OCI-M2 (cell line): Measurements from ENCODE around the gene HAGH.
"Not testable (repeated sequence)": the region's sequence is repeated elsewhere in the genome, so short reads cannot be mapped to it uniquely, and the experiment has no call there.

ENCODE experiments used
- DNase-seq: peaks from one replicate; lab custom pipeline; 2025; ENCODE audit not compliant: unreplicated experiment; lab: John Stamatoyannopoulos, UW

HAGH gene

DNA sequence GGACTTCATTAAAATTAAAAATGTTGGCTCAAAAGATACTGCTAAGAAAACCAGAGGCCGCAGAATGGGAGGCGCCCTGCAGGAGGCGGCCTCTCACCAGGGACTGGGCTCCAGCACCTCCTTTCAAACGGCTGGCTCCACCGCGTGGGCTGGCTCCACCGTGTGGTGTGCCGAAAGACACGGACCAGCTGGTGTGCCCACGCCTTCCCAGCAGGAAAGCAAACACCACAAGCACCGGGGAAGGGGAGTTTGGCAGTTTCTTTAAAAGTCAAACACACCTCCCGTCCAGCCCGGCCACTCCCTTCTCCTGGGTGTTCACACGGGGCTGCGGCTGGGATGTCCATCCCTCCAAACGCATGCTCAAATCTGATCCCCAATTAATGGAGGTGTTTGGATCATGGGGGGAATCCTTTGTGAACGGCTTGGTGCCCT lies 13.9 kb downstream of the HAGH start:
- DNase-seq: no peak

DNA sequence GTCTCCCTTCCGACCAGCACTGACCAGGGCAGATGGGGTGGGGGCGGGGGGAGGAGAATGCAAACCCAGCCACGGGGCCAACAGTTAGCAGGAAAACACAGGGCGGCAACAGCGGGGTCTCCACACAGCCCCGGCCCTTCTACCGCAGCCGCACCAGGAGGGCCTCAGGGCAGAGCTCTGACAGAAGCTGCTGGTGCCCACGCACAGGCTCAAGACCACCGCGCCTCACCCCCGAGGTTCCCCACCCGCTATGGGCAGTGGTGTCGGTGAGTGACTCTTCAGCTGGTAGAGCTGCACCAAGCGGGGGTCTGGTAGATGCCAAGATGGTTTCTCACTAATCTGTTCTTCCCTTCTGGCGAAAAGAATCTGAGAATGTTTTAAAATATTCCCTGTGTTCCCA lies 16.1 kb downstream of the HAGH start:
- no peak for DNase-seq

DNA sequence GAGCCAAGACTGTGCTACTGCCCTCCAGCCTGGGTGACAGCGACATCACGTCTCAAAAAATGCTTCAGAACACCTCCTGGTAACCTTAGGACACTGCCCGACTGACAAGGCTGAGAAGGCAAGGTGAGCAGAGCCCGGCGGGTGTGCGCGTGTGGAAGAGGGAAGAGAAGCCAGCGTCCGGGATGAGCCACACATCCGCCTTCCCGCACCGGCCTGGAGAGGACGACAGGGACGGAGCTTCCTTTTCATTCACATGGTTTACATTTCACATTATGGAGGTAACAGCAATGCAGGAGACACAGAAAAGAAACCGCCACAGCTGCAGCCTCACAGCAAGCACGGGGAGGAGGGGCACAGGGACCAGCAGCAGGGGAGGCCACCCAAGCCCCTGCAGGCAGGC lies 16.5 kb downstream of the HAGH start:
- no peak for DNase-seq

DNA sequence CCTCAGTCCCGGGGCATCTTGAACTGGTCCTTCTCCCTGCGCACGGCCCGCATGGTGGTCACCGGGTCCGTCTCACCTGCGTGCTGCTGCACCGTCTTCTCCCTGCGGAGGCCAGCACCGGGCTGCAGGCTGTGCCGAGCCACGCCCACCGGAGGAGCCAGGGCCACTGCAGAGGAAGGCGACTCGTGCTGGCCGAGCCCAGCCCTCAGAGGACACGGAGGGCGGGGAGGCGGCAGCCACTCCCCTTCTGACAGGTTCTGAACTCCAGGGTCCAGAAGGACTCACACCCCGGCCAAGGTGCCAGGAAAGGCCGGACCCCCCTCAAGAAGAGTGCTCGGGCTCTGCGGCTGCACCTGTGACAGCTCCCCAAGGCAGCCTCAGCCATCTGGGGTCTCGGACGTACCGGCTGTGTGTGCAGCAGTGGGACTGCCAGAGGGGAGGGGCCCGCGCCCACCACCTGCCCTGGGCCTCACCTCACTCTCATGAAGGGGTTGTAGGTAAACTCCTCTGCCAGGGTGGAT lies 17.3 kb downstream of the HAGH start:
- no peak for DNase-seq

DNA sequence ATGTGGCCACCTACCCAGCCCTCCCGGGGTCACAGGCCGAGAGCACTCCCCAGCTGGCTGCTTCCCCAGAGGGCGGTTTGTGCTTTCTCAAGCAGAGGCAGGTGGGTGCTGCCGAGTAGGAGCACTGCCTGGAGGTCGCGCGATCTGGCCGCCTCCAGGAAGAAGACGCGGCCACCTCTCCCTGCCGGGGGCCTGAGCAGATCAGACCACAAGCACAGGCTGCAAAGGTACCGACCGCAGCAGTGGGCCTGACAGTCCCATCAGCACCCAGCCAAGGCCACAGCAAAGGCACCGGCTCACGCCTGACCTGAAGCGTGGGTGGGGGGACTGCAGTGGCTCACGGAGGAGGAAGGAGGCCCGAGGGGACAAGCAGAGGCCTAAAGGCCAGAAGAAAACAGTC lies 17.9 kb downstream of the HAGH start:
- no peak for DNase-seq

DNA sequence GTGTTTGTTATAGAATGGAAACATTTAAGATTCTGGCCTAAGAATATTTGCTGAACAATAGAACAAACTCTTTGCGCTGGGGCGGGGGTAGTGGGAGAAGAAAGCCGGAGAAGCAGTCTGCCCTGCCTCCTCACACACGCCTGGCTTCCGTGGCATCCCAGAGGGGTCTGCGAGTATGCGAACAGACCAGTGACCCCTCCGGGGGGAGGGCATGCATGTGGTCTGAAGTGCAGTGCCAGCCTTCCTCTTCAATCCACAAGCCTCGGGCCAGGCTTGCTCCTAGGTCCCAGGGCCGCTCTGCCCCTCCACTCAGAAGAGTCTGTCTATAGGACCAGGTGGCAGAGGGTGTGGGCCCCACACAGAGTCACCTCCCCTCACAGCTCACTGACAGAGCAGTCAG lies 19.0 kb downstream of the HAGH start:
- no peak for DNase-seq

DNA sequence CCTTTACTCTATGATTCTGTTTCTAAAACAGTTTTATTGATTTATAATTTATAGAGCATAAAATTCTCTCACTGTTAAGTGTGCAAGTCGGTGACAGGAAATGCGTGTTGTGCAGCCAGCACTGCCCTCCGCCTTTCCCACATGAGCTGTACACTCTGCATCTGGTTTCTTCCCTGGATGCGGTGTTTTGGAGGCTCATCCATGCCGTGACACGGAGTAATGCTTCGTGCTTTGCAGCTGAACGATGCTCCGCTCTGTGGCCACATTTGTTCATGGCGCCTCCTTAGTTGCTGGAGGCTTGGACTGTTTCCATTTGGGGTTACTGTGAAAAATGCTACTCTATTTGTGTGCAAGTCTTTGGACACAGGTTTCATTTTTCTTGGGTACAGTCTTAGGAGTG lies 25.9 kb downstream of the HAGH start:
- no peak for DNase-seq

DNA sequence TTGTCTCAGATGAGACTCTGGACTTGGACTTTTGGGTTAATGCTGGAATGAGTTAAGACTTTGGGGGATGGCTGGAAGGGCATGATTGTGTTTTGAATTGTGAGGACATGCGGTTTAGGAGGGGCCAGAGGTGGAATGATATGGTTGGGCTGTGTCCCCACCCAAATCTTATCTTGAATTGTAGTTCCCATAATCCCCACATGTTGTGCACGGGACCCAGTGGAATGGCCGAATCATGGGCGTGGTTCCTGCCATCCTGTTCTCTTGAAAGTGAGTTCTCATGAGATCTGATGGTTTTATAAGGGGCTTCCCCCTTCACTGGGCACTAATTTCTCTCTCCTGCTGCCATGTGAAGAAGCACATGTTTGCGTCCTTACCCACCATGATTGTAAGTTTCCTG lies 27.4 kb downstream of the HAGH start:
- not testable (repeated sequence) for DNase-seq

DNA sequence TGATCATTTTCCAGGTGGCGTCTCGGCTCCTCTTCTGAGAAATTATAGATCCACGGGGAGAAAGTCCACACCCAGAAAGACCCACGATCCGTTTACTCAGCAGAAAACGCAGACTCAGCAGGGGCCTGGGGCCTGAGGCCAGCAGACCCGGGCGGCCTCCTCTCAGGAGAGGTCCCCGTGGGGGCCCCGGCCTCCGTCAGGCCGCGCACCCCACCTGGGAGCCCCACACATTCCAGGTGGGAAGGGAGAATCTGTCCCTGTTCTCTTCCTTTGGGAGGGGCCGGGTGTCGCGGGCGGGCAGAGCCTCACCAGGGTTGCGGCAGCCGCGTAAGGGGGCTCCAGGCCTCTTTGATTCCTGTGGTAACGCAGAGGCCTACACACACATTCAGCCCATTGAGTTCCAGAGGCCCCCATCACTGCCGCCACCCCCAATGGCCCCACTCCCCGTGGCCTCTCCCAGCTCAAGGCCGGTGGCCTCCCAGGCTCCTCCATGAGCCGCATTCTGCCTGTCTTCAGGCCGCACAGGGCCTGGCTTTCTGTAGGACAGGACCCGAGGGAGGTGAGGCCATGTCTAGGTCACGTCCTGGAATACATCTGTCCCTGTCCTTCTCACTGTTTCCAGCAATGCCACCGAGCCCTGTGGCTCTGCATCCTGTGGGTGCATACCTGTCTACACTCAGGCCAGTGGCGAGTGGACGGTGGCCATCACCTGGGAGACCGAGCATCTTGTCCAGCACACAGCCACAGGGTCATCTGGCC lies 31.5 kb downstream of the HAGH start:
- no peak for DNase-seq

DNA sequence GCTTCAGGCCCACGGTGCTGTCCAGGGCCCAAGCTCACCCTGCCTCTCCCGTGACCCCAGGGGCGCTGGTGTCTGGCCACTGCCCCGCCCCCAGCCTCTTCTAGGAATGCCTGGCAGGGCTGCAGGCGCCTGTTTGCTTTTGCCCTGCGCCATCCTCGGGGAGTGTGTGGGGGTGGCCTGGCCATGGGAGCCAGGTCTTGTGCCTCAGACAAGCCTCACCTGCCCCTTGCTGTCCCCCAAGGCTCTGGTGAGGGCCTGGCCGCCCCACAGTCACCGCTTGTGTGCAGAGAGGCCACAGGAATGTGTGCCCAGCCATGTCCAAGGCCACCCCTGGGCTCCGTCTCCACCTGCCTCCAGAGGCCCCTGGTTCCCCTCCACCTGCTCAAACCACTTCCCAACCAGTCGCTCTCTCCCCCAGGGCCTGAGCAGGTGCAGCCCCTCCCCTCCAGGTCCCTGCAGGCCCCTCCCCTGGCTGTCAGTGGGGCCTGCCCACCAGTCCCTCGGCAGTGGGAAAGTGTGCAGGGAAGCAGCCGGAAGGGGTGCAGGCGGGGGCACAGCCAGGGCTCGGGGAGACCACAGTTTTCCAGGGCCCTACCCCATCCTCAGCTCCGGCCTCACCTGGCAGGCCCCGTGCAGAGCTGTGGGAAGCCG lies 32.3 kb downstream of the HAGH start:
- DNase-seq: no peak

DNA sequence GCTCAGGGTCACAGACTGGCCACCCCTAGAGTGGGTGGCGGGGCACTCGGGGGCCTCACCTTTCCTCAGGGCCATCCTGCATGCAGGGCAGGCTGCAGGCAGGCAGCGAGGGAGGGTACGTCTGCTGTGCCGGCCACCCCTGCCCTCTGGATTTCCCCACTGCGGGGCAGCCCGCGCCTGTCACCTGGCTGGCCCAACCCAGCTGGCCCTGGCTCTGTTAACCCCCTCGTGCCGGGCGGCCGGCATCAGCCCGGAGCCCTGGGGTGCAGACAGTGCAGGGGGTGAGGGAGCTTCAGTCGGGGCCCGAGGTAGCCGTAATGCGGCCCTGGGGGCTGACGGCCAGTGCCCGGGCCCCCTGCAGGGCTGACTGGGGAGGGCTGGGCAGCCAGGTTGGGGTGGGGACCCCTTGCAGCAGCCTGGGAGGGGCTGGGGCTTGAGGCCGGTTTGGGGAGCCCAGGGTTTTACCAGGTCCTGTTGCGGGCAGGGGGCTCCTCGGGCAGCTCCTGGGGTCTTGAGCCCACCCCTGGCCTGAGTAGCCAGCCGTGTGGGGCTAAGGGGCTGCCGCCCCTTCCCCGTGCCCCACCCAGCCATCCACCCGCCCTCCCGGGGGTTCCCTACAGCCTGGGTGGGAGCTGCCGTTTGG lies 32.9 kb downstream of the HAGH start, which contains the start of gene IGFALS:
Gene IGFALS (minus strand): TSS at position 128 of the 643 bp plus-strand sequence. CDS start 53 bp downstream, at position 75.
- no peak for DNase-seq

DNA sequence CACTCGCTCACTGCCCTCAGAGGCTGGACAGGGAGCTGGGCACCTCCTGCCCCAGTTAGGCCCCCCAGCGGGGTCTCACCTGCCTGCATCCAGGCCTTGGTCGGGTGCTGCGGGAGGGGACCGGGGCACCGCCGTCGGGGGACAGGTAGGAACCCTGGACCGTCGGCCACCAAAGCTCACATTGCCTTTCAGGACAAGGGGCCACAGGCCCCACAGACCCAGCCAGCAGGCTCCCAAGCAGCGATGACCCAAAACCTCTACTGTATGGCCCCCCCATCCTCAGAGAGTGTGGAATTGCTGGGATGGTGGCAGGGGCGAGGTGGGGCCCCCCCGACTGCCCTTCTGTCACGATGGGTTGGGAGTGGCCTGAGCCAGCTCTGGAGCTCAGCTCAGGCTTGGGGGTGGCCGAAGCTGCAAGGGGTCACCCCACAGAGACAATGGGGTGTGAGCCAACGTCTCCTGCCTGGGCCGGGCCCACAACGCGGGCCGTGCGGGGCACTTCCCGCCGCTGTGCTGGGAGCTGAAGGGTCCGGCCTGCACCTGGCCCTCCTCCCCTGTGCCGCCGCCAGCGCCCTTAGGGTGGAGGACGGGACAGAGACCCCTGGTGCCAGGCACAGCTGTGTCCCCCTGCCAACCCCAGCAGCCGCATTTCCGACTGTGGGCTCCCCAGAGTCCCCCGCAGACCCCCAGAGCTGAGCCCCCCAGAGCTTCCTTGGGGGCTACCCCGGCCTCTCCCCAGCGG lies 33.6 kb downstream of the HAGH start:
- DNase-seq: no peak

DNA sequence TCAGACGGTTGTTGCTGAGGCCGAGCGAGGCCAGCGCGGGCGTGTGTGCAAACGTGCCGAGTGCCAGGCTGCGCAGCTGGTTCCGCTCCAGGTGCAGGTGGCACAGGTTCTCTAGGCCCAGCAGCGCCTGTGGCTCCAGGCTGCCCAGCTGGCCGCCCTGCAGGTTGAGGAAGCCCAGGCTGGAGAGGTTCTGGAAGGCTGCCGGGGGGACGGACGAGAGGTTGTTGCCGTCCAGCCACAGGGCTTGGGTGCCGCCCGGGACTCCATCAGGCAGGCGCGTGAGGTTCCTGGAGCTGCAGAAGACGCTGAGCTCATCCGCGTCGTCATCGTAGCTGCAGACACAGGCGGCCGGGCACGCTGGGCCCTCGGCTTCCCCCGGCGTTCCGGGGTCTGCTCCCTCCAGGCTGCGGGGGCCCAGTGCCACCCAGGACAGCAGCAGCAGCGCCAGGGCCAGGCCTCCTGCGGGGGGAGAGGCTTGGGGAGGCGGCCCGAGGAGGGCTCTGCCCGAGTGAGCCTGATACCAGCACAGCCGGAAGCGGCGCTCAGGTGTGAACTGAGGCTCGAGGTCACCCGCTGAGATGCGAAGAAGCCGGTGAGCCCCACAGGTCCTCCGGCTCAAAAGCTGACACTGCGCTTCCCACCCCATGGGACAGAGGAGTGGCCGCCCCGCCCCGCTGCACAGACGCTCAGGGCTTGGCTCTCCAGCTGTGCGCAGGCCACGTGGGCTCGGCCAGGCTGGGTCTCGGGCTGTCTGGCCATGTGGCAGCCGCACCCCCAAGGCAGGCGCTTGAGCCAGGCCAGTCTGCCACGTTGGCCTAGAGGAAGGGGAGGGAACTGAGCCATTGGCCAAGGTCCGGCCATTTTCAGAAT lies 34.4 kb downstream of the HAGH start:
- DNase-seq: no peak

DNA sequence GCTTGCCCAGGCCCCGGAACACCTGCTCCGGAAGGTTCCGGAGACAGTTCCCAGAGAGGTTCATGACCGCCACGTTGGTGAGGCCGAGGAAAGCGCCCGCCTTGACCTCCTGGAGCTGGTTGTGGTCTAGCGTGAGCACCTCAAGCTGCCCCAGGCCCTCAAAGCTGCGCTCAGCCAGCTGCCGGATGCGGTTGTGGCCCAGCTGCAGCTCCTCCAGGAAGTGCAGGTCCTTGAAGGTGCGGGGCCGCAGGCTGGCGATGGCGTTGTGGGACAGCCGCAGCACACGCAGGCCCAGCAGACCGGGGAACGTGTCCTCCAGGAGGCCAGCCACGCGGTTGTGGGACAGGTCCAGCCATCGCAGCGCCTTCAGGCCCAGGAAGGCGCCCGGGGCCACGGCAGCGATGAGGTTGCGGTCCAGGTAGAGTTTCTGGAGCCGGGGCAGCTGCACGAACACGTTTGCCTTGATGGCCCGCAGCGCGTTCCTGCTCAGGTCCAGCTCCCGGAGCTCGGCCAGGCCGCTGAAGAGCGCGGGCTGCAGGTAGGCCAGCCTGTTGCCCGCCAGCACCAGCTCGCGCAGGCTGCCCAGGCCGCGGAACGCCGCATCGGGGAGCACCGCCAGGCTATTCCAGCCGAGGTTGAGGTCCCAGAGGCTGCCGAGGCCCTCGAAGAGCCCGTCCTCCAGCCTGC lies 35.2 kb downstream of the HAGH start:
- no peak for DNase-seq

DNA sequence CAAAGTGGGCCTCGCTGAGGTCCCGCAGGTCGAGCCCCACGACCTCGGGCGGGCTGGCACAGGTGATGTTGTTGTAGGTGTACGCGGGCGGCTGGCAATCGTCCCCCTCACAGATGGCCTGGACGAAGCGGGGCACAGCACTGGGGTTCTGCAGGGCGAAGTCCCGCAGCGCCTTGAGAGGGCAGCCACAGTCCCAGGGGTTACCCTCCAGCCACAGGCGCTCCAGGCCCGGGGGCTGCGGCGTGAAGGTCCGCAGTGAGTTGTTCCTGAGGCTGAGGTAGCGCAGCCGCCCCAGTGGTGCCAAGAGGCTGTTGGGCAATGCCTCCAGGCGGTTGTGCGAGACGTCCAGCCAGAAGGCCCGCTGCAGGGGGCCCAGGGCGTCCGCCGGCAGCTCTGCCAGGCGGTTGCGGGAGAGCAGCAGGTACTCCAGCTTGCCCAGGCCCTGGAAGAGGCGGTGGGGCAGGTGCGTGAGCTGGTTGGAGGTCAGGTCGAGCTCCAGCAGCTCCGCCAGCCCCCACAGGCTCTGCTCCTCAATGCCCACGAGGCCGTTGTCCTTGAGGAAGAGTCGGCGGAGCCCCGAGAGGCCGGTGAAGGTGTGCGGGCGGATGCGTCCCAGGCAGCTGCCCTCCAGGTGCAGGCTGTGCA lies 35.9 kb downstream of the HAGH start:
- DNase-seq: no peak

DNA sequence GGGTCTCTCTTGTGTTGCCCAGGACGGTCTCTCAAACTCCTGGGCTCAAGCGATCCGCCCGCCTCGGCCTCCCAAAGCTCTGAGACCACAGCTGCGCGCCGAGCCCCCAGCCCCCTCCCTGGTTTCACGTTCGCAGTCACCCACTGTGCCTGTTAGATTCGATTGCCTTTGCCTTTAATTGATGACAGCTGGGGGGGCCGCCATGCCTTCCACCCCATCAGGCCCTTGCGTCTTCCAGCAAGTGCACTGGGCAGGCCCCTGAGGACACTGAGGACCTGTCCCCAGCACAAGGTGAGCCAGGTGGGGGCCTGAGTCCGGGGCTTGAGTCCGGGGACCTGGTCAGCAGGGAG lies 36.4 kb downstream of the HAGH start:
- DNase-seq: no peak

DNA sequence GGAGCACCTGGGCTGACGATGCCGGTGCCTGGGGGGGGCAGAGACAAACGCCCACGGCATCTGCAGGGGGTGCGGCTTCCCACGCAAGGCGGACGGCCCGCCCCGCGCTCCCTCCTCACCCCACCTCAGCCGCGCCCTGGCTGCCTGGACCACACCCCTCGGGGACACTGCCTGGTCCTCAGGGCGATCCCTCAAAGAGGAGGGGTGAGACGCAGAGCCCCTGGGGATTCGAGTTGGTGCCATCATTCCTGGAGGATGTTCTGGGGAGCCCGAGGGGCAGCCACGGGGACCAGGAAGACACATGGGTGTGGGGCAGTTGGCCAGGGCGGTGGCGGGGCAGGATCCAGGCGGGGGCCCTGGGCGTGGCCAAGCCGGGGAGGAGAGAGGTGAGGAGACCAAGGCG lies 37.0 kb downstream of the HAGH start:
- DNase-seq: no peak

DNA sequence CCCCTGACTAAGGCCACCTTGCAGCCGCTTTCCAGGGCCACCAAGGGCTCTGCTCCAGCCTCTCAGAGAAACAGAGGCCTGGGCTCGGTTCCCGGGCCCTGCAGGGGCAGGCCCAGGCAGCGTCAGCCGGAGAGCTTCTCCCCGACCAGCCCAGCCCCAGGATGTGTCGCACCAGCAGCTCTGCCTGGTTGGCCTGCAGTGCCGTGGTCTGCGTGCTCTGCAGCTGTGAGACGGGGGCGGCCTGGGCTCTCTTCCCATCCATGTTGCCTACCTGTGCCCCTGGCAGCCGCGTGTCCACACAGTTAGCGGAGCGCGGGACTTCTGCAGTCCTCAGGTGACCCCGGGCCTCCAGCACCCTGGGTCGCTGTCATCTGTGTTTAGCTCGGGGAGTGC lies 37.9 kb downstream of the HAGH start:
- DNase-seq: no peak

DNA sequence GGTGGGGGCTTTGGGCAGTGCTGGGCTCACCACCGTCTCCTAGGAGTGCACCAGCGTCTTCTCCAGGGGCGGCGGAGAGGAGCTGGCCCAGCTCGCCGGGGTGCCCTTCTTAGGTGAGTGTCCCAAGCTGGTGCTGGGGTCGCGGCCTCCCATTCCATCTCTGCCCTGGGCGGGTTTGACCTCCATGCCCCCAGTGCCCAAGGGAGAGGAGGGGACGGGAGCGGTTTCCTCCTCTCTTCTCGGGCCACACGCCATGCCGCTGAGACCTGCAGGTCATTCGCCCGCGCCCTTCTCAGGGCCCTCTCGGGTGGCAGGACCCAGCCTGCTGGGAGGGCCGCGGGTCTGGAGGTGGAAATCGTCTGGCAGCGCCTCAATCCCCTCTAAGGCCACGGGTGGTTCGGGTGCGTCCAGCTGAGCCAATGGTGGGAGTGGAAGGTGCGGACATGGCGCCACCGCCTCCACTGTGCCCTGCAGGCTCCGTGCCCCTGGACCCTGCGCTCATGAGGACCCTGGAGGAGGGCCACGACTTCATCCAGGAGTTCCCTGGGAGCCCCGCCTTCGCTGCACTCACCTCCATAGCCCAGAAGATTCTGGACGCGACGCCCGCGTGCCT lies 38.4 kb downstream of the HAGH start:
- DNase-seq: no peak
